ENCODE measurements around the gene NDUFV2. TPM values are rescaled to one million over a fixed set of nuclear protein-coding genes. Genes with fewer than 3 reads are reported as not detected.

The NDUFV2 gene
- total RNA-seq, result 100 to 1,000 TPM; 222 to 302 TPM

- peaks cover 45% of the 10 kb centered on the region for H3K36me3 Mint-ChIP-seq
- ATAC-seq (peak; percentile 92), DNase-seq (peak; percentile 99)
- H3K4me3 Mint-ChIP-seq, result peak within 1 kb of the TSS; percentile 88
- H3K9me3 Mint-ChIP-seq (ENCODE audit: low read depth), result no peaks in the 10 kb centered on the region
- CTCF ChIA-PET, result interaction anchor here (0.6 to 3.5 kb wide), 16 partner anchors 11 to 53 kb away, joined by 3 to 15 read pairs (median 5); partner anchors contain the start of gene ANKRD12
- peak within 1 kb of the TSS; percentile 97 for H3K27ac Mint-ChIP-seq
- peaks cover 48% of the 10 kb centered on the region for H3K4me1 Mint-ChIP-seq
- no peaks in the 10 kb centered on the region for H3K27me3 Mint-ChIP-seq
Measured at GRCh38 chr18:9102508-9103375, at the start of gene NDUFV2. Gene NDUFV2, plus strand, starts transcription at chr18:9102699. Its CDS starts 45 bp downstream, at chr18:9102744.

GRCh38 chr18:9053814-9054213 is 48.7 kb upstream of the NDUFV2 start:
- peaks cover 3% of the 10 kb centered on the region for H3K27me3 Mint-ChIP-seq
- H3K36me3 Mint-ChIP-seq, result peaks cover 21% of the 10 kb centered on the region
- no peak for ATAC-seq
- no peak for DNase-seq
- H3K9me3 Mint-ChIP-seq (ENCODE audit: low read depth), result peaks cover 17% of the 10 kb centered on the region
- H3K4me3 Mint-ChIP-seq, result no peak overlapping the region
- CTCF ChIA-PET, result no interaction called here
- peaks cover 14% of the 10 kb centered on the region for H3K4me1 Mint-ChIP-seq
- no peak overlapping the region for H3K27ac Mint-ChIP-seq

- no peak for DNase-seq
- CTCF ChIA-PET, result no interaction called here
- H3K27ac Mint-ChIP-seq, result no peak overlapping the region
- H3K4me1 Mint-ChIP-seq, result peaks cover 6% of the 10 kb centered on the region
- no peak overlapping the region for H3K4me3 Mint-ChIP-seq
- peaks cover 15% of the 10 kb centered on the region for H3K9me3 Mint-ChIP-seq (ENCODE audit: low read depth)
- peaks cover 15% of the 10 kb centered on the region for H3K36me3 Mint-ChIP-seq
- H3K27me3 Mint-ChIP-seq, result peaks cover 3% of the 10 kb centered on the region
- no peak for ATAC-seq
Measured at GRCh38 chr18:9055185-9055584, 47.3 kb upstream of the NDUFV2 start.

GRCh38 chr18:9055626-9056025 is 46.9 kb upstream of the NDUFV2 start:
- H3K27me3 Mint-ChIP-seq, result peaks cover 3% of the 10 kb centered on the region
- peaks cover 12% of the 10 kb centered on the region for H3K36me3 Mint-ChIP-seq
- H3K4me1 Mint-ChIP-seq, result peaks cover 6% of the 10 kb centered on the region
- CTCF ChIA-PET, result no interaction called here
- DNase-seq, result no peak
- H3K27ac Mint-ChIP-seq, result no peak overlapping the region
- ATAC-seq, result no peak
- H3K9me3 Mint-ChIP-seq (ENCODE audit: low read depth), result peaks cover 13% of the 10 kb centered on the region
- no peak overlapping the region for H3K4me3 Mint-ChIP-seq

GRCh38 chr18:9057646-9058045 is 44.9 kb upstream of the NDUFV2 start:
- no peak overlapping the region for H3K27ac Mint-ChIP-seq
- DNase-seq, result peak; percentile 40
- H3K27me3 Mint-ChIP-seq, result peaks cover 3% of the 10 kb centered on the region
- H3K4me1 Mint-ChIP-seq, result peaks cover 17% of the 10 kb centered on the region
- ATAC-seq, result no peak
- H3K4me3 Mint-ChIP-seq, result no peak overlapping the region
- peaks cover 4% of the 10 kb centered on the region for H3K36me3 Mint-ChIP-seq
- H3K9me3 Mint-ChIP-seq (ENCODE audit: low read depth), result peaks cover 6% of the 10 kb centered on the region
- CTCF ChIA-PET, result interaction anchor here (1.1 kb wide), 1 partner anchor 276 kb away, joined by 3 read pairs; the partner anchor contains the start of gene TWSG1

- H3K27me3 Mint-ChIP-seq, result peaks cover 3% of the 10 kb centered on the region
- H3K27ac Mint-ChIP-seq, result no peak overlapping the region
- CTCF ChIA-PET, result interaction anchor here (1.1 kb wide), 1 partner anchor 276 kb away, joined by 3 read pairs; the partner anchor contains the start of gene TWSG1
- ATAC-seq, result no peak
- H3K9me3 Mint-ChIP-seq (ENCODE audit: low read depth), result no peaks in the 10 kb centered on the region
- no peaks in the 10 kb centered on the region for H3K36me3 Mint-ChIP-seq
- no peak for DNase-seq
- no peak overlapping the region for H3K4me3 Mint-ChIP-seq
- H3K4me1 Mint-ChIP-seq, result peaks cover 19% of the 10 kb centered on the region
Measured at GRCh38 chr18:9058406-9058805, 44.1 kb upstream of the NDUFV2 start.

- no peak overlapping the region for H3K4me3 Mint-ChIP-seq
- no peaks in the 10 kb centered on the region for H3K9me3 Mint-ChIP-seq (ENCODE audit: low read depth)
- H3K4me1 Mint-ChIP-seq, result peaks cover 28% of the 10 kb centered on the region
- peak overlapping the region; percentile 5 for H3K27ac Mint-ChIP-seq
- no peaks in the 10 kb centered on the region for H3K27me3 Mint-ChIP-seq
- peaks cover 3% of the 10 kb centered on the region for H3K36me3 Mint-ChIP-seq
- peak; percentile 16 for DNase-seq
- ATAC-seq, result no peak
- CTCF ChIA-PET, result no interaction called here
Measured at GRCh38 chr18:9062418-9062751, 40.1 kb upstream of the NDUFV2 start.

- peaks cover 36% of the 10 kb centered on the region for H3K4me1 Mint-ChIP-seq
- H3K4me3 Mint-ChIP-seq, result no peak overlapping the region
- CTCF ChIA-PET, result interaction anchor here (1.3 to 2.0 kb wide), 4 partner anchors 17 to 83 kb away, joined by 3 to 8 read pairs (median 4); partner anchors contain the start of gene ANKRD12
- H3K36me3 Mint-ChIP-seq, result peaks cover 3% of the 10 kb centered on the region
- H3K27ac Mint-ChIP-seq, result no peak overlapping the region
- no peak for ATAC-seq
- H3K9me3 Mint-ChIP-seq (ENCODE audit: low read depth), result no peaks in the 10 kb centered on the region
- DNase-seq, result peak; percentile 21
- no peaks in the 10 kb centered on the region for H3K27me3 Mint-ChIP-seq
Measured at GRCh38 chr18:9065864-9066263, 36.6 kb upstream of the NDUFV2 start.

GRCh38 chr18:9066358-9066757 is 36.1 kb upstream of the NDUFV2 start:
- Mint-ChIP-seq H3K4me3 (no peak overlapping the region), H3K36me3 (peaks cover 3% of the 10 kb centered on the region), H3K9me3 (ENCODE audit: low read depth) (no peaks in the 10 kb centered on the region), H3K27ac (no peak overlapping the region), H3K4me1 (peaks cover 35% of the 10 kb centered on the region), H3K27me3 (no peaks in the 10 kb centered on the region)
- ATAC-seq (peak; percentile 20), DNase-seq (peak; percentile 41)
- CTCF ChIA-PET, result interaction anchor here (1.3 to 2.0 kb wide), 3 partner anchors 16 to 81 kb away, joined by 3 to 8 read pairs (median 4); partner anchors contain the start of gene ANKRD12

GRCh38 chr18:9066817-9067306 is 35.6 kb upstream of the NDUFV2 start:
- DNase-seq (no peak), ATAC-seq (peak; percentile 49)
- Mint-ChIP-seq H3K9me3 (ENCODE audit: low read depth) (no peaks in the 10 kb centered on the region), H3K36me3 (peaks cover 3% of the 10 kb centered on the region), H3K4me3 (no peak overlapping the region), H3K27me3 (no peaks in the 10 kb centered on the region), H3K27ac (peak overlapping the region; percentile 20), H3K4me1 (peaks cover 33% of the 10 kb centered on the region)
- CTCF ChIA-PET, result interaction anchor here (1.3 to 2.0 kb wide), 3 partner anchors 16 to 81 kb away, joined by 3 to 8 read pairs (median 4); partner anchors contain the start of gene ANKRD12

GRCh38 chr18:9067823-9068222 is 34.7 kb upstream of the NDUFV2 start:
- H3K36me3 Mint-ChIP-seq, result peaks cover 3% of the 10 kb centered on the region
- CTCF ChIA-PET, result no interaction called here

GRCh38 chr18:9068346-9068745 is 34.2 kb upstream of the NDUFV2 start:
- no peaks in the 10 kb centered on the region for H3K27me3 Mint-ChIP-seq
- H3K4me3 Mint-ChIP-seq, result no peak overlapping the region
- CTCF ChIA-PET, result no interaction called here
- ATAC-seq (no peak), DNase-seq (no peak)
- H3K27ac Mint-ChIP-seq, result no peak overlapping the region
- peaks cover 26% of the 10 kb centered on the region for H3K4me1 Mint-ChIP-seq
- peaks cover 3% of the 10 kb centered on the region for H3K36me3 Mint-ChIP-seq
- no peaks in the 10 kb centered on the region for H3K9me3 Mint-ChIP-seq (ENCODE audit: low read depth)

More at GRCh38 chr18:9067823-9068222, 34.7 kb upstream of the NDUFV2 start:
- ATAC-seq, result no peak
- Mint-ChIP-seq H3K9me3 (ENCODE audit: low read depth) (no peaks in the 10 kb centered on the region), H3K4me3 (no peak overlapping the region), H3K27ac (no peak overlapping the region), H3K4me1 (peaks cover 25% of the 10 kb centered on the region), H3K27me3 (no peaks in the 10 kb centered on the region)
- no peak for DNase-seq

GRCh38 chr18:9069601-9070000 is 32.9 kb upstream of the NDUFV2 start:
- CTCF ChIA-PET, result no interaction called here
- Mint-ChIP-seq H3K27ac (peak overlapping the region; percentile 27), H3K4me3 (no peak overlapping the region), H3K36me3 (peaks cover 5% of the 10 kb centered on the region), H3K27me3 (no peaks in the 10 kb centered on the region), H3K9me3 (ENCODE audit: low read depth) (no peaks in the 10 kb centered on the region), H3K4me1 (peaks cover 35% of the 10 kb centered on the region)
- DNase-seq, result no peak
- ATAC-seq, result no peak

GRCh38 chr18:9070212-9070611 is 32.3 kb upstream of the NDUFV2 start:
- H3K27ac Mint-ChIP-seq, result no peak overlapping the region
- no peaks in the 10 kb centered on the region for H3K9me3 Mint-ChIP-seq (ENCODE audit: low read depth)
- no peak overlapping the region for H3K4me3 Mint-ChIP-seq
- H3K27me3 Mint-ChIP-seq, result no peaks in the 10 kb centered on the region
- DNase-seq (no peak), ATAC-seq (no peak)
- peaks cover 5% of the 10 kb centered on the region for H3K36me3 Mint-ChIP-seq
- peaks cover 35% of the 10 kb centered on the region for H3K4me1 Mint-ChIP-seq
- CTCF ChIA-PET, result no interaction called here

Measured in activated CD8-positive, alpha-beta memory T cell treated with anti-CD3 and anti-CD28 coated beads, Interleukin-2, amount 10 ng/mL, durations not matched to agents 7 days and 5 days (primary cell).